HG02571 (cell line): ENCODE data around the gene FOCAD.
"Not testable (repeated sequence)": the region's sequence is repeated elsewhere in the genome, so short reads cannot be mapped to it uniquely, and the experiment has no call there.

Experiments used
- ATAC-seq: cut with Tn5 transposase; IDR thresholded peaks from one replicate; pipeline ENCODE4 v1.9.1; 2021; ENCODE audit warnings: mild to moderate bottlenecking, moderate library complexity; ENCODE audit not compliant: unreplicated experiment

The FOCAD gene

GRCh38 chr9:20945856-20946255, 261.8 kb downstream of the FOCAD start:
- ATAC-seq, result no peak

GRCh38 chr9:20948703-20949102, 264.6 kb downstream of the FOCAD start:
- no peak for ATAC-seq

GRCh38 chr9:20950707-20951106, 266.6 kb downstream of the FOCAD start:
- ATAC-seq, result no peak

GRCh38 chr9:20962536-20963225, 278.6 kb downstream of the FOCAD start:
- ATAC-seq, result no peak

DNA sequence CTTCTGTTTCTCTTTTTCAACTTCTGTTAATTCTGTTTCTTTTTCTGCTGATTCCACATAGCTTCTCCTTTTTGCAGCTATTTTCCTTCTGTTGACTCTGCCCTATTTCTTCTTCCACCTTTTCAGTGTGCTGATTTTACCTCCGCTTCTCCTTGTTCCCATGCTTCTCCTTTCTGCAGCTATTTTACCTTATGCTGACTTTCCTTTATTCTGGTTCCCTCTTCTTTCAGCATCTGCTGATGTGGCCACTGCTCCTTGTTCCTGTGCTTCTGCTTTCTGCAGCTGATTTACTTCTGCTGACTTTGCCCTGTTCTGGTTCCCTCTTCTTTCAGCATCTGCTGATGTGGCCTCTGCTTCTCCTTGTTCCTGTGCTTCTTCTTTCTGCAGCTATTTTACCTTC, 288.6 kb downstream of the FOCAD start:
- ATAC-seq, result no peak

DNA sequence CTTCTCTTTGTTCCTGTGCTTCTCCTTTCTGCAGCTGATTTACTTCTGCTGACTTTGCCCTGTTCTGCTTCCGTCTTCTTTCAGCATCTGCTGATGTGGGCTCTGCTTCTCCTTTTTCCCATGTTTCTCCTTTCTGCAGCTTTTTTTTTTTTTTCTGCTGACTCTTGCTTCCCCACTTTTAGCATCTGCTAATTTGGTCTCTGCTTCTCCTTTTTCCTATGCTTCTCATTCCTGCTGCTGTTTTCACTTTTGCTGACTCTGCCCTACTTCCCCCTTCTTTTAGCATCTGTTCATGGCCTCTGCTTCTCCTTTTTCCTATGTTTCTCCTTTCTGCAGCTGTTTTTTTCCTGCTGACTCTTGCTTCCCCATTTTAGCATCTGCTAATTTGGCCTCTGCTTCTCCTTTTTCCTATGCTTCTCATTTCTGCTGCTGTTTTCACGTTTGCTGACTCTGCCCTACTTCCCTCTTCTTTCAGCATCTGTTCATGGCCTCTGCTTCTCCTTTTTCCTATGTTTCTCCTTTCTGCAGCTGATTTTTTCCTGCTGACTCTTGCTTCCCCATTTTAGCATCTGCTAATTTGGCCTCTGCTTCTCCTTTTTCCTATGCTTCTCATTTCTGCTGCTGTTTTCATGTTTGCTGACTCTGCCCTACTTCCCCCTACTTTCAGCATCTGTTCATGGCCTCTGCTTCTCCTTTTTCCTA, 289.3 kb downstream of the FOCAD start:
- ATAC-seq, result not testable (repeated sequence)

DNA sequence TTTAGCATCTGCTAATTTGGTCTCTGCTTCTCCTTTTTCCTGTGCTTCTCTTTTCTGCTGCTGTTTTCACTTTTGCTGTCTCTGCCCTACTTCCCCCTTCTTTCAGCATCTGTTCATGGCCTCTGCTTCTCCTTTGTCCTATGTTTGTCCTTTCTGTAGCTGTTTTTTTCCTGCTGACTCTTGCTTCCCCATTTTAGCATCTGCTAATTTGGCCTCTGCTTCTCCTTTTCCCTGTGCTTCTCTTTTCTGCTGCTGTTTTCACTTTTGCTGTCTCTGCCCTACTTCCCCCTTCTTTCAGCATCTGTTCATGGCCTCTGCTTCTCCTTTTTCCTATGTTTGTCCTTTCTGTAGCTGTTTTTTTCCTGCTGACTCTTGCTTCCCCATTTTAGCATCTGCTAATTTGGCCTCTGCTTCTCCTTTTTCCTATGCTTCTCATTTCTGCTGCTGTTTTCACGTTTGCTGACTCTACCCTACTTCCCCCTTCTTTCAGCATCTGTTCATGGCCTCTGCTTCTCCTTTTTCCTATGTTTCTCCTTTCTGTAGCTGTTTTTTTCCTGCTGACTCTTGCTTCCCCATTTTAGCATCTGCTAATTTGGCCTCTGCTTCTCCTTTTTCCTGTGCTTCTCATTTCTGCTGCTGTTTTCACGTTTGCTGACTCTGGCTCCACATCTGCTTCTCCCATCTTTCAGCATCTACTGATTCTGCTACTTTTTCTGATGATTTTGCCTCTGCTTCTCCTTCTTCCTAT, 290.3 kb downstream of the FOCAD start:
- not testable (repeated sequence) for ATAC-seq

GRCh38 chr9:20978249-20978648, 294.2 kb downstream of the FOCAD start:
- no peak for ATAC-seq

DNA sequence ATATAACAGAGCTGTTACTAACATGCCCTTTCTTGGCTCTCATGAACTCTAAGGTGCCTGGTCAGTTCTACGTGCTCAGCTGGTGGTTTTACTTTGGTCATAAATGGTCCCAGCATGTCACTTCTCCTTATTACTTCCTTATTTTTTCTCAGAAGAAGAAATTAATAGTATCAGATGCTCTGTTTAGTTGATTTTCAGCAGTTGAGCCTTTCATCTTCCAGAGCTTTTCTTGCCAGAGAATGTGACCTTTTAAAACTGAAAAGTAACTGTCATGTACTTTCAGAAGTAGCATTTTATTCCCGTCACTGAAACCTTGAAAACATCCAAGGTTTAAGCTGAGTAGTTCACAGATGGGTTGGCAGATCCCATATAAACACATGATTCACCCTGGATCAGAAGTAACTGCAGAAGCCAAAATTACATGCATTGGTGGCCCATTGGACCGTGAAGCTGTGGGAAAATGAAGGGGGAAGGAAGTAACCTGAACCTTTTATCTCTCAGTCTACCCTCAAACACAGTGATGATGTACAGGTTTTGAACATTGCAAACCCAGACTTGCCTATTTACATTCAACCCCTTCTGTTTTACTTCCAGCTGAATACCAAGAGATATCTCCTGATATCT, 296.9 kb downstream of the FOCAD start:
- no peak for ATAC-seq

DNA sequence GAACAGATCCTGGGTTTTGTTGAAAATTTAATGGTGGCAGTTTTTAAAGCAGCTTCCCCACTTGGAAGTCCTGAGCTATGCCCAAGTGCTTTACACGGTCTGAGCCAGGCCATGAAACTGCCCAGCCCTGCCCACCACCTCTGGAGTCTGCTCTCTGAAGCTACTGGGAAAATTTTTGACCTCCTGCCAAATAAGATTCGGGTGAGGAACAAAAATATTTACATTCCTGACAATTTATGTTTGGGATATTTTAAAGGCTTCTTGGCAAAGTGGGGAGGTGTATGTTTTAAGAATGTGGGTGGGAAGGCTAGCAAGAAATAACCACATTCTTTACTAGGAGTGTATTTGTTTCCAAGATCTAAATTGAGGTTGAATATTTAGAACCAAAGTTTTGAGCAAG, 297.4 kb downstream of the FOCAD start:
- ATAC-seq, result no peak

- ATAC-seq, result no peak
These were observed 300.4 kb downstream of the FOCAD start for GRCh38 chr9:20984506-20984905.

GRCh38 chr9:20985851-20986600, 302.0 kb downstream of the FOCAD start:
- ATAC-seq, result no peak

GRCh38 chr9:20987521-20987920, 303.5 kb downstream of the FOCAD start:
- ATAC-seq, result no peak

- no peak for ATAC-seq
These were observed 304.0 kb downstream of the FOCAD start for GRCh38 chr9:20988061-20988460.

- ATAC-seq, result no peak
These were observed 304.7 kb downstream of the FOCAD start for GRCh38 chr9:20988671-20989315.

DNA sequence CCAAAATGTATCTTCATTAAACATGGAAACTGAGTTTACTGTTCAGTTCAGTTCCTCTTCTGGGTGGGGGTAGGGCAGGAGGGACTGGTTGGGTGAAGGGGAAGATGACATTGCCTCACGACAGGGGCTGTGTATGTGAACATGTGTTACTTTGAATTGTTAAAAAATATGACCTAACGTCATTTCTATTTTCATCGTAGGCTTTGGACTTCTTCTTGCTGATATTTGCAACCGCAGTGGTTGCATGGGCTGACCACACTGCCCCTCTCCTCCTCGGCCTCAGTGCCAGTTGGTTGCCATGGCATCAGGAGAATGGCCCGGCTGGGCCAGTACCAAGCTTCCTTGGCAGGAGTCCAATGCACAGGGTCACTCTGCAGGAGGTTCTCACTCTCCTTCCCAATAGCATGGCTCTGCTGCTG, 305.9 kb downstream of the FOCAD start:
- ATAC-seq, result no peak

DNA sequence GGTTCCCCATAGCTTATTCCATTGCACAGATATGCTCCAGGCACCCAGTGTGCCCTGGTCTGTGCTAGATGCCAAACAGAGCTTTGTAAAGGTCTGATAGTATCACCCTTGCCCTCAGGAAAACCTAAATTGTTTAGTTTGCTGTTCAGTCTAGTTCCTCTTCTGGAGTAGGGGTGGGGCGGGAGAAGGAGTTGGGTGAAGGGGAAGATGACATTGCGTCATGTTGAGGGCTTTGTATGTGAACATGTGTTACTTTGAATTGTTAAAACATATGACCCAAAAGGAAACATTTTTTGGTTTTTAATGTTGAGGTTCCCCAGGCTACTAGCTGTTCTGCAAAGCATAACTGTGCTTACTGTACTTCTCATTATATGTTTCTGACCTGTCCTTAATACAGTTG, 306.8 kb downstream of the FOCAD start:
- no peak for ATAC-seq

DNA sequence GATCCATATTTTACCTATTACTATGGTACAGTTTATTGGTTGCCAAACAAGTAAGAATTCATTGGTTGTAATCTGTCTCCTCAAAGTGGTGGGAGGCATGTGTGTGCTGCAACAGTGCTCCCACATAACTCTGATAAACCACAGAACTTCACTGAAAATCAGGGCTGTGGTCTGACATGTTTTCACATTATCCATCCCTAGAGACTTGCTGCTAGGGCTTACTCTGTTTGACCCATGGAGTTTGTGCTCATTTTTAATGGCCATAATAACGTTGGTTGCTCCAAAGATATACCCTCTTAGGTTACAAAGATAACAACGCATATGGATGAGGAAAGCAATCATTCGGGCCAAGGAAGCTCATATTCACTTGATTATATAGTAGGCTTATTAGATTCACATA, 310.4 kb downstream of the FOCAD start:
- no peak for ATAC-seq

- no peak for ATAC-seq
These were observed 311.6 kb downstream of the FOCAD start for GRCh38 chr9:20995616-20996015.

DNA sequence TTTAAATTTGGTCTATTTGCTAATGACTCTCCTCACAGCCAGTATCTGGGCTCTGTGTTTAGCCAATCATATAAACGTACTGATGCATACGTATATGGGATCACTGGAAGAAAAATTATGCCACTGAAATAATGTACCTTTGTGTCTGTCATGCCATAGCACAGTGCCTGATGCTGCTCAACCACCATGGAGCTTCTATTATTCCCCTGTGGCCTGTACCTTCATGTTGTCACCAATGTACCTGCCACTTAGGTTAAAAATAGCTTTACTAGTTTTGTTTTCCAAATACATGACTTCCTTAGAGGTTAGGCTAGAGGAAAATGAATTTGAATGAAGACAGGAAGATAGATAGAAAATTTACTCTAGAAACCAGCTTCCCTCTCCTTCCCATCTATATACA, 312.8 kb downstream of the FOCAD start:
- ATAC-seq, result peak; percentile 69
